ENCODE data around the gene TAL2.
A peak's percentile ranks its signal among the peaks of the same experiment; 100 is the strongest.

DNA sequence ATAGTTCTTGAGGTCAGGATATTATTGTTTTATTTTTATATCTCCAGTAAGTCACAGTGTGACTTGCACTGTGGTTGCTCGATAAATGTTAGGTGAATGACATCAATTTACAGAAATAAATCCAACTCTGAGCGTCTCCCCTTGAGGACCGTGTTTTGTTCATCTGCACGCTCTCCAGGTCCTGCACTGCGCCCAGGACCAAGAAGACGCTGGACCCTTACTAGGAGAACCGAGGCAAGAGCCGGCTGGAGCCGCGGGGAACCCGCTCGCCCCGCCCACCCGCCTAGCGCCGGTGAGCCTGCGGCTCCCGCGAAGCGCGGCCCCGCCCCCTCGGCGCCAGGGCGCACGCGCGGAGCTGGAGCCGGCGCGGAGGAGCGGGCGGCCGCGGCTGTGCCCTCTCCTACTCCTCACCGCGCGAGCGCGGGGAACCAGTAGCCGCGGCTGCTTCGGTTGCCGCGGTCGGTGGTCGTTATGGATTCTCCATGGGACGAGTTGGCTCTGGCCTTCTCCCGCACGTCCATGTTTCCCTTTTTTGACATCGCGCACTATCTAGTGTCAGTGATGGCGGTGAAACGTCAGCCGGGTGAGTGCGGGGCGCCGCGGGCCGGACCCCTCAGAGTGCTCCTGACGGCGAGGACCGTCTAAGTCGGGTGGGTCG is 32.1 kb downstream of the TAL2 start, which contains the start of gene TMEM38B:
- TF ChIP-seq, protein P1, sequence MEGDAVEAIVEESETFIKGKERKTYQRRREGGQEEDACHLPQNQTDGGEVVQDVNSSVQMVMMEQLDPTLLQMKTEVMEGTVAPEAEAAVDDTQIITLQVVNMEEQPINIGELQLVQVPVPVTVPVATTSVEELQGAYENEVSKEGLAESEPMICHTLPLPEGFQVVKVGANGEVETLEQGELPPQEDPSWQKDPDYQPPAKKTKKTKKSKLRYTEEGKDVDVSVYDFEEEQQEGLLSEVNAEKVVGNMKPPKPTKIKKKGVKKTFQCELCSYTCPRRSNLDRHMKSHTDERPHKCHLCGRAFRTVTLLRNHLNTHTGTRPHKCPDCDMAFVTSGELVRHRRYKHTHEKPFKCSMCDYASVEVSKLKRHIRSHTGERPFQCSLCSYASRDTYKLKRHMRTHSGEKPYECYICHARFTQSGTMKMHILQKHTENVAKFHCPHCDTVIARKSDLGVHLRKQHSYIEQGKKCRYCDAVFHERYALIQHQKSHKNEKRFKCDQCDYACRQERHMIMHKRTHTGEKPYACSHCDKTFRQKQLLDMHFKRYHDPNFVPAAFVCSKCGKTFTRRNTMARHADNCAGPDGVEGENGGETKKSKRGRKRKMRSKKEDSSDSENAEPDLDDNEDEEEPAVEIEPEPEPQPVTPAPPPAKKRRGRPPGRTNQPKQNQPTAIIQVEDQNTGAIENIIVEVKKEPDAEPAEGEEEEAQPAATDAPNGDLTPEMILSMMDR (IDR thresholded peaks at IDR 0.05): no peak
- TF ChIP-seq POLR2A (IDR thresholded peaks at IDR 0.05): peak in 1 of 2 donors; percentile 50
